Tibial nerve (tissue), 4 donors: Measurements from ENCODE around the gene AURKB. TPM values are rescaled to one million over a fixed set of nuclear protein-coding genes. Genes with fewer than 3 reads are reported as not detected.
A peak's percentile ranks its signal among the peaks of the same experiment; 100 is the strongest.

ENCODE experiments used
- DNase-seq, 2 donors: peaks; one replicate each; pipeline ENCODE4 v3.0.0-alpha.2; 2019; ENCODE audit warnings: low spot score in 2 of 2
- H3K27ac ChIP-seq, 4 donors: fragments of 200-600 bp; sonication (generic) in 3 of 4; one replicate each; pipeline ENCODE4 v1.5.1; 2017 to 2019; ENCODE audit warnings: mild to moderate bottlenecking in 1 of 4
- H3K27me3 ChIP-seq, 2 donors: fragments of 200-600 bp; sonication (generic) in 1 of 2; one replicate each; pipeline versions ENCODE4 v1.5.1 to v1.6.0; 2017 to 2019
- H3K36me3 ChIP-seq, 3 donors: fragments of 200-600 bp; sonication (generic); one replicate each; pipeline ENCODE4 v1.5.1; 2018 to 2019
- H3K4me1 ChIP-seq, 4 donors: fragments of 200-600 bp; sonication (generic) in 3 of 4; one replicate each; pipeline ENCODE4 v1.5.1; 2017 to 2019
- H3K4me3 ChIP-seq, 4 donors: fragments of 200-600 bp; sonication (generic) in 3 of 4; one replicate each; pipeline ENCODE4 v1.5.1; 2017 to 2019; ENCODE audit warnings: mild to moderate bottlenecking in 1 of 4, moderate library complexity in 1 of 4
- H3K9me3 ChIP-seq, 4 donors: fragments of 200-600 bp; sonication (generic) in 3 of 4; one replicate each; pipeline ENCODE4 v1.5.1; 2017 to 2019
- CTCF ChIP-seq, 5 experiments: fragments of 200-600 bp in 3 of 5; fragments of 450-650 bp in 2 of 5; sonication (generic) in 3 of 5; IDR thresholded peaks; one replicate each; pipeline ENCODE4 v1.5.1; 2016 to 2019; ENCODE audit warnings: antibody characterized with exemption in 5 of 5, mild to moderate bottlenecking in 3 of 5, moderate library complexity in 2 of 5
- EP300 ChIP-seq, 2 donors: sonication (generic); formaldehyde crosslinking; IDR thresholded peaks; one replicate each; pipeline ENCODE4 v1.6.1; 2017; ENCODE audit warnings: antibody characterized with exemption in 2 of 2, mild to moderate bottlenecking in 1 of 2
- POLR2A ChIP-seq, 2 donors: fragments of 450-650 bp; IDR thresholded peaks; one replicate each; pipeline ENCODE4 v1.6.1; 2017; ENCODE audit warnings: antibody characterized with exemption in 2 of 2, mild to moderate bottlenecking in 2 of 2, moderate library complexity in 2 of 2
- WGBS, 2 donors: methylation state at CpG; one replicate each; pipeline ENCODE4 v1.1.5; 2018; 5-methylcytosine and 5-hydroxymethylcytosine counted together
- total RNA-seq, 4 donors: library from RNA; depleted of rRNA; stranded (reverse); fragments of >200 nt; gene quantifications; one replicate each; pipeline ENCODE4 v1.1.0, GENCODE V29; 2016

Gene AURKB
- total RNA-seq, 4 donors from 2014 or later = 31.2 to 78.1 (median 39.6) TPM

- TF ChIP-seq EP300 (IDR thresholded peaks at IDR 0.05) (no peak), CTCF (IDR thresholded peaks at IDR 0.05) (no peak), POLR2A (IDR thresholded peaks at IDR 0.05) (no peak)
- peak overlapping the region in 2 of 4 donors; percentile 65 to 93 for H3K4me3 ChIP-seq
- WGBS, 2 donors = 37 to 45% methylated on average over 6 of the region's 6 CpGs
- H3K27ac ChIP-seq = peak overlapping the region; percentile 88 to 99 (median 93)
- no peaks in the 10 kb centered on the region for H3K27me3 ChIP-seq
- no peaks in the 10 kb centered on the region for H3K36me3 ChIP-seq
- peaks cover 0 to 43% (median 20%) of the 10 kb centered on the region in 4 donors for H3K4me1 ChIP-seq
- DNase-seq = no peak
- H3K9me3 ChIP-seq = no peaks in the 10 kb centered on the region
Observed at GRCh38 chr17:8190506-8190905, 19.9 kb downstream of the AURKB start.

GRCh38 chr17:8189711-8190477, 20.5 kb downstream of the AURKB start, which contains the start of gene BORCS6:
Gene BORCS6 (minus strand): TSS chr17:8190180. CDS start chr17:8190140, 40 bp downstream.
- Histone ChIP-seq H3K9me3 (no peaks in the 10 kb centered on the region), H3K4me1 (peaks cover 0 to 43% (median 20%) of the 10 kb centered on the region in 4 donors), H3K27ac (peak within 1 kb of the TSS; percentile 88 to 99 (median 98)), H3K4me3 (peak within 1 kb of the TSS; percentile 54 to 93 (median 70)), H3K27me3 (no peaks in the 10 kb centered on the region), H3K36me3 (no peaks in the 10 kb centered on the region)
- 0 to 1% methylated on average over 34 to 40 of the region's 70 CpGs for WGBS, 2 donors
- peak; percentile 48 to 97 for TF ChIP-seq EP300 (IDR thresholded peaks at IDR 0.05)
- peak in 2 of 5 experiments; percentile 24 to 47 for TF ChIP-seq CTCF (IDR thresholded peaks at IDR 0.05)
- peak; percentile 59 to 93 for TF ChIP-seq POLR2A (IDR thresholded peaks at IDR 0.05)
- DNase-seq = peak; percentile 96

- TF ChIP-seq POLR2A (IDR thresholded peaks at IDR 0.05) (no peak), CTCF (IDR thresholded peaks at IDR 0.05) (peak in 1 of 5 experiments; percentile 12), EP300 (IDR thresholded peaks at IDR 0.05) (no peak)
- H3K27me3 ChIP-seq = no peaks in the 10 kb centered on the region
- H3K36me3 ChIP-seq = no peaks in the 10 kb centered on the region
- H3K4me1 ChIP-seq = peaks cover 0 to 43% (median 20%) of the 10 kb centered on the region in 4 donors
- H3K4me3 ChIP-seq = peak overlapping the region; percentile 54 to 93 (median 70)
- no peak for DNase-seq
- no peaks in the 10 kb centered on the region for H3K9me3 ChIP-seq
- 1 to 7% methylated on average over 20 to 31 of the region's 67 CpGs for WGBS, 2 donors
- peak overlapping the region; percentile 88 to 99 (median 98) for H3K27ac ChIP-seq
Observed at GRCh38 chr17:8189041-8189710, 21.2 kb downstream of the AURKB start.

- Histone ChIP-seq H3K4me1 (peaks cover 0 to 43% (median 20%) of the 10 kb centered on the region in 4 donors), H3K36me3 (no peaks in the 10 kb centered on the region), H3K9me3 (no peaks in the 10 kb centered on the region), H3K27ac (peak overlapping the region; percentile 88 to 99 (median 98)), H3K4me3 (peak overlapping the region; percentile 54 to 93 (median 70)), H3K27me3 (no peaks in the 10 kb centered on the region)
- 29 to 33% methylated on average over 12 of the region's 12 CpGs for WGBS, 2 donors
- no peak for DNase-seq
- no peak for TF ChIP-seq POLR2A (IDR thresholded peaks at IDR 0.05)
- no peak for TF ChIP-seq EP300 (IDR thresholded peaks at IDR 0.05)
- no peak for TF ChIP-seq CTCF (IDR thresholded peaks at IDR 0.05)
Observed at GRCh38 chr17:8188263-8188839, 22.0 kb downstream of the AURKB start.
